Neural progenitor cell (in vitro differentiated cells): ENCODE data around the gene GATA2.

Experiments used
- EZH2 ChIP-seq: fragments of 200-600 bp; sonication (generic); IDR thresholded peaks from 2 replicates; pipeline ENCODE4 v1.6.1; 2017; ENCODE audit warnings: antibody characterized with exemption, mild to moderate bottlenecking, moderate library complexity
- TF ChIP-seq, protein P1 (sequence below): fragments of 200-600 bp; sonication (generic); IDR thresholded peaks from 2 replicates; pipeline ENCODE4 v1.5.1; 2017; ENCODE audit warnings: antibody characterized with exemption, mild to moderate bottlenecking

DNA sequence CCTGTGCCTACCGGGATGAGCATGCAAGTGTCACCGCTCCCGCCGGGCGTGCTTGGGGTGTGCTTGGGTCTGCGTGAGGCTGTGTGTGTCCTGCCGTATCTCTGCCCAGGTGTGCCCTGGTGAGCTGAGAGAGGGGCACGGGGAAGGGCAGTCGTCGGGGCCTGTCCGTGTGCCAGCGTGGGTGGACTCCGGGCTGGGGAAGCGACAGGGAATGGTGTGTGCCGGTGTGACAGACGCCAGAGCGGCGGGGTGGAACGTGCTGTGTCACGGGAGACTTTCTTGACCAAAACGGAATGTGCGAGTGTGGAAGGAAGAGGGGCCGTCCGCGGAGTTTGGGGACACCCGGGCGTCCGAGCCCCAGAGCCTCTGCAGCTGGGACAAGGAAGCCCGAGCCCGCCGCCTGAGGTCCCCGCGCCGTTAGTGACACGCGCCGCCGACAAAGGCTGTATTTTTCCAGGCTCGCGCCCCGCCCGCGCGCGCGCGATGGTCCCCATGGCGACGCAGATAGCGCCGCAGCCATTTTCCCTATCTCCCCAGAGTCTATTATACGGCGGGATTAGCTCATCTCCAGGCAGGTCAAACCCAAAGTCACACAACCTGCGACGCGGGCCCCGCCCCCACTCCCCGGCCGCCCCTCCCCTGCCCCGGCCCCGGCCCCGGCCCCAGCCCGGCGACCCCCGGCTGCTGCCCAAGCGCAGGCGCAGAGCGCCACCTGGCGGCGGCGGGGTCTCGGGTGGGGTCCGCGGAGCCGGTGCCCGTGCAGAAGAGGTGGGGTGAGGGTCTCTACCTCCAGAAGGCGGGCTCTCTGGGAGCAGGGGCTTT is 4.5 kb upstream of the GATA2 start:
- TF ChIP-seq, protein P1, sequence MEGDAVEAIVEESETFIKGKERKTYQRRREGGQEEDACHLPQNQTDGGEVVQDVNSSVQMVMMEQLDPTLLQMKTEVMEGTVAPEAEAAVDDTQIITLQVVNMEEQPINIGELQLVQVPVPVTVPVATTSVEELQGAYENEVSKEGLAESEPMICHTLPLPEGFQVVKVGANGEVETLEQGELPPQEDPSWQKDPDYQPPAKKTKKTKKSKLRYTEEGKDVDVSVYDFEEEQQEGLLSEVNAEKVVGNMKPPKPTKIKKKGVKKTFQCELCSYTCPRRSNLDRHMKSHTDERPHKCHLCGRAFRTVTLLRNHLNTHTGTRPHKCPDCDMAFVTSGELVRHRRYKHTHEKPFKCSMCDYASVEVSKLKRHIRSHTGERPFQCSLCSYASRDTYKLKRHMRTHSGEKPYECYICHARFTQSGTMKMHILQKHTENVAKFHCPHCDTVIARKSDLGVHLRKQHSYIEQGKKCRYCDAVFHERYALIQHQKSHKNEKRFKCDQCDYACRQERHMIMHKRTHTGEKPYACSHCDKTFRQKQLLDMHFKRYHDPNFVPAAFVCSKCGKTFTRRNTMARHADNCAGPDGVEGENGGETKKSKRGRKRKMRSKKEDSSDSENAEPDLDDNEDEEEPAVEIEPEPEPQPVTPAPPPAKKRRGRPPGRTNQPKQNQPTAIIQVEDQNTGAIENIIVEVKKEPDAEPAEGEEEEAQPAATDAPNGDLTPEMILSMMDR, result peak; percentile 76
- peak; percentile 72 for TF ChIP-seq EZH2
